HG03060 (cell line): Measurements from ENCODE around the gene CHRNA1.
"Not testable (repeated sequence)": the region's sequence is repeated elsewhere in the genome, so short reads cannot be mapped to it uniquely, and the experiment has no call there.

Experiments used
- ATAC-seq: cut with Tn5 transposase; IDR thresholded peaks from one replicate; pipeline ENCODE4 v1.9.1; 2021; ENCODE audit warnings: low read depth, moderate number of reproducible peaks; ENCODE audit not compliant: unreplicated experiment

Gene CHRNA1

GRCh38 chr2:174722942-174723592 lies 41.2 kb downstream of the CHRNA1 start:
- ATAC-seq = no peak

- ATAC-seq = no peak
Observed at GRCh38 chr2:174719016-174719415, 45.3 kb downstream of the CHRNA1 start.

- no peak for ATAC-seq
Observed at GRCh38 chr2:174718591-174718990, 45.7 kb downstream of the CHRNA1 start.

GRCh38 chr2:174717916-174718315 lies 46.4 kb downstream of the CHRNA1 start:
- ATAC-seq = no peak

- ATAC-seq = no peak
Observed at GRCh38 chr2:174717273-174717672, 47.0 kb downstream of the CHRNA1 start.

GRCh38 chr2:174716785-174717184 lies 47.5 kb downstream of the CHRNA1 start:
- ATAC-seq = no peak

- ATAC-seq = no peak
Observed at GRCh38 chr2:174713686-174714085, 50.6 kb downstream of the CHRNA1 start.

GRCh38 chr2:174711206-174711605 lies 53.1 kb downstream of the CHRNA1 start:
- ATAC-seq = no peak

GRCh38 chr2:174709416-174710004 lies 54.8 kb downstream of the CHRNA1 start:
- ATAC-seq = not testable (repeated sequence)

- no peak for ATAC-seq
Observed at GRCh38 chr2:174708713-174709112, 55.6 kb downstream of the CHRNA1 start.

GRCh38 chr2:174705321-174705720 lies 59.0 kb downstream of the CHRNA1 start:
- ATAC-seq = no peak

GRCh38 chr2:174704642-174705041 lies 59.6 kb downstream of the CHRNA1 start:
- ATAC-seq = no peak

- no peak for ATAC-seq
Observed at GRCh38 chr2:174704061-174704460, 60.2 kb downstream of the CHRNA1 start.

GRCh38 chr2:174703430-174703829 lies 60.8 kb downstream of the CHRNA1 start:
- no peak for ATAC-seq

- ATAC-seq = no peak
Observed at GRCh38 chr2:174702541-174702940, 61.7 kb downstream of the CHRNA1 start.

- no peak for ATAC-seq
Observed at GRCh38 chr2:174699993-174700766, 64.1 kb downstream of the CHRNA1 start.
